NCI-H774 (cell line): ENCODE results near the gene PPP1R10.

Experiments
- DNase-seq: peaks from one replicate; lab custom pipeline; 2025; lab: John Stamatoyannopoulos, UW

Gene PPP1R10

GRCh38 chr6:30598912-30599624 is 18.0 kb downstream of the PPP1R10 start:
- DNase-seq, result no peak

DNA sequence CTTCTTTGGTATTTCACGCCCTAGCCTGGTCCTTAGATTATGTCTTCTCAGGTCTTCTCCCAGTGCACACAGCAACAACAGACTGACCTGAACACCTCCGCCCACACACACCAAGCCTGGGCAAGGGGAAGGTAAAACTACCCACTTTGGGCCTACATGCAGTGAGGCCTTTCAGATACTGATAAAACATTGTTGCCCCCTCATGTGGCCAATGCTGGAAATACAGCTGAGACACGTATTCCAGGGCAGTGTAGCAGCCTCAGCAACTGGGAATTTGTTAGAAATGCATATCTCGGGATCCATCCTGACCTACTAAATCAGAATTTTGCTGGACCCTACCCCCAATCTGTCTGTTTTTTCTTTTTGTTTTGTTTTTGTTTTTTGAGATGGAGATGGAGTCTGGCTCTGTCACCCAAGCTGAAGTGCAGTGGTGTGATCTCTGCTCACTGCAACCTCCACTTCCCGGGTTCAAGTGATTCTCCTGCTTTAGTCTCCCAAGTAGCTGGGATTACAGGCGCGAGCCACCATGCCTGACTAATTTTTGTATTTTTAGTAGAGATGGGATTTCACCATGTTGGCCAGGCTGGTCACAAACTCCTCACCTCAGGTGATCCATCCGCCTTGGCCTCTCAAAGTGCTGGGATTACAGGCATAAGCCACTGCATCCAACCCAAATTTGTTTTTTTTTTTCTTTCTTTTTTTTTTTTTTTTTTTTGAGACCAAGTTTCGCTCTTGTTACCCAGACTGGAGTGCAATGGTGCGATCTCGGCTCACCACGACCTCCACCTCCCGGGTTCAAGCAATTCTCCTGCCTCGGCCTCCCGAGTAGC is 19.5 kb downstream of the PPP1R10 start:
- peak; percentile 56 for DNase-seq

DNA sequence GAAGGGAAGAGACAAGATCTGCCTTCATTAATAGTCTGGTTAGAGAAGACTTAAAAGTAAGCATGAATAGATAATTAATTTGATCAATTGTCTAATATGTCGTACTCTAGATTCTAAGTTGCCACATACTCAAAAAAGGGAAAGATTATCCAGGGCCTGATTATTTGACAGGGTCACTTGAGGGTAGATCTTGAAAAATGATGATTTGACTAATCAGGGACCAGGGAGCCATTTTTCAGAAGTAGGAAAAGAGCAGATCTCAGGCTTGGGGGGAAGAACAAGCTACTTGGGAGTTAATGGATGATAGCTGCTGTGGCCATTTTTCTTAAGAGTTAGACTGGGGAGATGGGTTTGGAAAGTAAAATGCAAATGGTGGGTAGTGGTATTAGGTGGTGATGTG is 24.8 kb downstream of the PPP1R10 start:
- no peak for DNase-seq

- DNase-seq, result no peak
Measured at GRCh38 chr6:30591008-30591407, 26.0 kb downstream of the PPP1R10 start.

DNA sequence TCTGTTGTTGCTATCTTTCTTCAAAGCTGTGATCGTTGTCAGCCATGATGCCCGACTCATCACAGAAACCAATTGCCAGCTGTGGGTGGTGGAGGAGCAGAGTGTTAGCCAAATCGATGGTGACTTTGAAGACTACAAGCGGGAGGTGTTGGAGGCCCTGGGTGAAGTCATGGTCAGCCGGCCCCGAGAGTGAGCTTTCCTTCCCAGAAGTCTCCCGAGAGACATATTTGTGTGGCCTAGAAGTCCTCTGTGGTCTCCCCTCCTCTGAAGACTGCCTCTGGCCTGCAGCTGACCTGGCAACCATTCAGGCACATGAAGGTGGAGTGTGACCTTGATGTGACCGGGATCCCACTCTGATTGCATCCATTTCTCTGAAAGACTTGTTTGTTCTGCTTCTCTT is 26.5 kb downstream of the PPP1R10 start:
- DNase-seq, result no peak

DNA sequence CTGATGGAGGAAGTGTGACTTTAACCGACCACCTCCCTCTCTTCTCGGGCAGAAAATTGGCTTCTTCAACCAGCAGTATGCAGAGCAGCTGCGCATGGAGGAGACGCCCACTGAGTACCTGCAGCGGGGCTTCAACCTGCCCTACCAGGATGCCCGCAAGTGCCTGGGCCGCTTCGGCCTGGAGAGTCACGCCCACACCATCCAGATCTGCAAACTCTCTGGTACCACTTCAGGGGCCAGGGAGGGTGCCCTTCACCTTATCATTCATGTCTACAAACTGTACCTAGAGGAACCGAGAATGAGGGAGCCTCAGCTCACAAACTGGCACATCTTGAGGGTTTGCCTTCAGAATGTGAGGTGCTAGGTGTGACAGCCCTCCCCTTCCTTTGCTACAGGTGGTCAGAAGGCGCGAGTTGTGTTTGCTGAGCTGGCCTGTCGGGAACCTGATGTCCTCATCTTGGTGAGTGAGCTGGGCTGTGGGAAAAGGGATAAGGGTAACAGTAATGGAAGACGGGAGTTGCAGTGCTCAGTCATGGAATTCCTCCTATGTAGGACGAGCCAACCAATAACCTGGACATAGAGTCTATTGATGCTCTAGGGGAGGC is 27.2 kb downstream of the PPP1R10 start:
- DNase-seq, result no peak

DNA sequence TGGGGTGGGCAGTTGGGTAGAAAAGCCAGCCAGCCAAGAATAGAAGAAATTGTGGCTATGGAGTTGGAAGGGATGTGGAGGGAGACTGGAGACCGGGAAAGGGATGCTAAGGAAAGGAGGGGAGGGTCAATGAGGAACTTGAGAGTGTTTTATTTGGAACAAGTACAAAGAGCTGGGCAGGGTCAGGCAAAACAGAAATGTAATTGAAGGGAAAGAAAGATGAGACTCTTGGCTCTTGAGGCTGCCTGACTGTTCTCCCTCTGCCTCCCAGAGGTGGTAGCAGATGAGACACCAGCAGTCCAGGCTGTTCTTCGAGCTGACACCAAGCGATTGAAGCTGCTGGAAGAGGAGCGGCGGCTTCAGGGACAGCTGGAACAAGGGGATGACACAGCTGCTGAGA is 33.1 kb downstream of the PPP1R10 start:
- DNase-seq, result no peak

DNA sequence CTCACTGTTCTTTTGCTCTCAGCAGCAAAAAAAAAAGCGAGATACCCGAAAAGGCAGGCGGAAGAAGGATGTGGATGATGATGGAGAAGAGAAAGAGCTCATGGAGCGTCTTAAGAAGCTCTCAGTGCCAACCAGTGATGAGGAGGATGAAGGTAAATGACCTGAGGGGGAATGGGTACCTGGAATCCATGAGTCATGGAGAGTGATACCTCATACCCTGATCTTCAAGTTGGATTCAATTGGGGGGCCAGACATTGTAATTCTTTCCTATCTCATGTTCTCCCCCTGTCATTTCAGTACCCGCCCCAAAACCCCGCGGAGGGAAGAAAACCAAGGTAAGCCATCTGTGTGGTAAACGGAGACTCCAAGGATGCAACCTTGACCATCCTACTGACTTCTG is 39.0 kb downstream of the PPP1R10 start:
- no peak for DNase-seq

GRCh38 chr6:30573113-30573512 is 43.9 kb downstream of the PPP1R10 start:
- no peak for DNase-seq

DNA sequence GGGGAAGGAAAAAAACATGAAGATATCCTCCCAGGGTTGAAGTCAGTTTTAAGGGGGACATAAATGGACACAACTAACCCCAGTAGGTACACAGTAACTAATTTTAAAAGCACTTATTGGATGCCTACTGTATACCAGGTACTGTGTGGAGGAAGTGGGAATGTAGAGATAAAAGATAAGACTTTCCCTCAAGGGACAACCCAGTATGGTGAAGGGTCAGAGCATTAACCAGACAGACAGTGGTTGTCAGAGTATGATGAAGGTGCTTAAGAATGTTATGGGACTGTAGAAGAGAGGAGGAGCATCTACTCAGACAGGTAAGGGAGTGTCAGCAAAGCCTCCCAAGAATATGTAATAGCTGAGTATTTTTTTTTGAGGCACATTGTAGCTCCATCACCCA is 44.9 kb downstream of the PPP1R10 start:
- no peak for DNase-seq

DNA sequence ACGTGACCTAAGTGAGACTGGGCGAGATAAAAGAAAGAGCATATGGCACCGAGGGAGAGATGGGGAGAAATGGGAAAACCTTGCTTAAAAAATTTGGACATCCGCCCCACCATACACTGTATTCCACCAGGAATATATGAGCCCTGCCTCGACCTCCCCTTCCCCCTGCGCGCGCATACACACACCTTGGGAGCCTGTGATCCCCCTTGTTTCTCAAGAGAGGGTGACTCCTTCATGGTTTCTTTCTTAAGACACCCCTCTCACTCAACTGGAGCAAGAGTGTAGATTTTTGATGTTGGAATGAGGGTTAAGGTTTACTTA is 45.3 kb downstream of the PPP1R10 start:
- no peak for DNase-seq

- DNase-seq, result peak; percentile 97
Measured at GRCh38 chr6:30571075-30571761, 45.8 kb downstream of the PPP1R10 start, which contains the start of gene ABCF1. TSS of gene ABCF1 (plus strand) at chr6:30571442. CDS start at chr6:30571488, 46 bp downstream.

DNA sequence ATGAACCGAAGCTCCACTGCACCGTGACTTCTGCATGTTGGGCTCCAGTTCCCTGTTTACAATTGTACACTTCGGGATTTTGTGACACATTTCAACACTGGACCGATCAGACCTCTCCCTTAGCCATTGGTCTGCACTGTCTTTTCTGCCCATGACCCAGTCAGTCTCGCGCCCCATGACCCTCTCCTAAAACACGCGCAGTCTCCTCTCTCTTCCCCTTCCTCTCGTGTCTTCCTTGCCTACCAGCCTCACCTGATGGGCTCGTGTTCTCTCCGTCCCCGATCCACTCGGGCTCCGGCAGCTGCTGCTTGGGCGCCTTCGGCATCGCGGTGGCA is 46.3 kb downstream of the PPP1R10 start:
- DNase-seq, result no peak

GRCh38 chr6:30570263-30570662 is 46.8 kb downstream of the PPP1R10 start:
- DNase-seq, result no peak

DNA sequence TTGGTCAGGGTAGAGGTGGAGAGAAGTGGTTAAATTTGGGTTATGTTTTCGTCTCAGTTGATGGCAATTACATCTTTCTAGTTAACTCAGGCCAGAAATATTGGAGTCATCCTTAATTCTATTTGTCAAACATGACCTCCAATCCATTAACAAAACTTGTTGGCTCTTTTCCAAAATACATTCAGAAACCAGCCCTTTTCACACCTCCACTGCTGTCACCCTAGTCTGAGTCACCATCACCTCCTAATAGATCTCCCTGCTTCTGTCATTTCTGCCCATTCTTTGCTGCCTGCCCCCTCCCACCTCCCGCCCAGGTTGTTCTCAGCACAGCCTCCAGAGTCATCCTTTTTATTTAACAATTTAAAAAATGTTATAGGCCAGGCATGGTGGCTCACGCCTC is 48.8 kb downstream of the PPP1R10 start:
- DNase-seq, result peak; percentile 8

GRCh38 chr6:30565772-30566171 is 51.3 kb downstream of the PPP1R10 start:
- no peak for DNase-seq

DNA sequence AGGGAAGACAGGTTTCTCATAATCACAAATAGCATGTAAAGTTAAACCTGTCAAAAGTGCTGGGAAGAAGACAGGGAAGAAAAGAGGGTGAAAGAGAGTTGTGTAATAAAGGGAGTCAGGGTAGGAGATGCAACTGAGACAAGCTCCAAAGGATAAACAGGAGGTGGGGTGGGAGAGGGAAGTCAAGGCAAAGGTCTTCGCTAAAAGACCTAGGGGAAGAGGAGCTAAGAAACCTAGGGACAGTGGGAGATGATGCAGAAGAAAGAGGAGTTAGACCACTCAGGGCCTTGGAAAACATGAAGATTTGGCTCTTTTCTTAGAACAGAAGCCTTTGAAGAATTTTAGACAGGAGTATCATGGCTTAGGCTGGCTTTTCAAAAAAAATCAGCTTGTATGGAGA is 52.9 kb downstream of the PPP1R10 start:
- no peak for DNase-seq

GRCh38 chr6:30562470-30563425 is 54.3 kb downstream of the PPP1R10 start:
- DNase-seq, result no peak

GRCh38 chr6:30560930-30561329 is 56.1 kb downstream of the PPP1R10 start:
- DNase-seq, result no peak

GRCh38 chr6:30557683-30557981 is 59.4 kb downstream of the PPP1R10 start:
- DNase-seq, result no peak

- DNase-seq, result peak; percentile 90
Measured at GRCh38 chr6:30556906-30557682, 59.9 kb downstream of the PPP1R10 start, which contains the start of gene PRR3. TSS of gene PRR3 (plus strand) at chr6:30557295. CDS start at chr6:30557345, 50 bp downstream.
